Measurements from ENCODE around the gene C7.
"Not testable (repeated sequence)": the region's sequence is repeated elsewhere in the genome, so short reads cannot be mapped to it uniquely, and the experiment has no call there.

The C7 gene

DNA sequence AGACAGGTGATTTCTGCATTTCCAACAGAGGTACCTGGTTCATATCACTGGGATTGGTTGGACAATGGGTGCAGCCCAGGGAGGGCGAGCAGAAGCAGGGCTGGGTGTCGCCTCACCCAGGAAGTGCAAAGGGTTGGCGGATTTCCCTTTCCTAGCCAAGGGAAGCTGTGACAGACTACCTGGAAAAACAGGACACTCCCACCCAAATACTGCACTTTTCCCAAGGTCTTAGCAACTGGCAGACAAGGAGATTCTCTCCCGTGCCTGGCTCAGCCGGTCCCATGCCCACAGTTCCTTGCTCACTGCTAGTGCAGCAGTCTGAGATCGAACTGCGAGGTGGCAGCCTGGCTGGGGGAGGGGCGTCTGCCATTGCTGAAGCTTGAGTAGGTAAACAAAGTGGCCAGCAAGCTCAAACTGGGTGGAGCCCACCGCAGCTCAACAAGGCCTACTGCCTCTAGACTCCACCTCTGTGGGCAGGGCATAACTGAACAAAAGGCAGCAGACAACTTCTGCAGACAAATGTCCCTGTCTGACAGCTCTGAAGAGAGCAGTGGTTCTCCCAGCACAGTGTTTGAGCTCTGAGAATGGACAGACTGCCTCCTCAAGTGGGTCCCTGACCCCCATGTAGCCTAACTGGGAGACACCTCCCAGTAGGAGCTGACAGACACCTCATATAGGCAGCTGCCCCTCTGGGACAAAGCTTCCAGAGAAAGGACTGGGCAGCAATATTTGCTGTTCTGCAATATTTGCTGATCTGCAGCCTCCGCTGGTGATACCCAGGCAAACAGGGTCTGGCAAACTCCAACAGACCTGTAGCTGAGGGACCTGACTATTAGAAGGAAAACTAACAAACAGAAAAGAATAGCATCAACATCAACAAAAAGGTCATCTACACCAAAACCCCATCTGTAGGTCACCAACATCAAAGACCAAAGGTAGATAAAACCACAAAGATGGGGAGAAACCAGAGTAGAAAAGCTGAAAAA, 13.6 kb upstream of the C7 start:
- H3K9me3 Mint-ChIP-seq; H3K27me3 Mint-ChIP-seq; H3K4me3 Mint-ChIP-seq; H3K36me3 Mint-ChIP-seq (ENCODE audit: low read depth); H3K27ac Mint-ChIP-seq; H3K4me1 Mint-ChIP-seq (ENCODE audit: low read depth); intact Hi-C loops (cut with micrococcal nuclease): not testable (repeated sequence)

GRCh38 chr5:40904205-40904993, 4.9 kb upstream of the C7 start:
- Mint-ChIP-seq H3K4me3 (no peak overlapping the region), H3K4me1 (ENCODE audit: low read depth) (no peaks in the 10 kb centered on the region), H3K9me3 (no peaks in the 10 kb centered on the region), H3K27me3 (peaks cover 9% of the 10 kb centered on the region), H3K27ac (no peak overlapping the region), H3K36me3 (ENCODE audit: low read depth) (no peaks in the 10 kb centered on the region)
- intact Hi-C loops (cut with micrococcal nuclease) = loop anchor here (5.0 kb wide), 1 partner anchor 938 kb away; no protein-coding TSS in a partner anchor

DNA sequence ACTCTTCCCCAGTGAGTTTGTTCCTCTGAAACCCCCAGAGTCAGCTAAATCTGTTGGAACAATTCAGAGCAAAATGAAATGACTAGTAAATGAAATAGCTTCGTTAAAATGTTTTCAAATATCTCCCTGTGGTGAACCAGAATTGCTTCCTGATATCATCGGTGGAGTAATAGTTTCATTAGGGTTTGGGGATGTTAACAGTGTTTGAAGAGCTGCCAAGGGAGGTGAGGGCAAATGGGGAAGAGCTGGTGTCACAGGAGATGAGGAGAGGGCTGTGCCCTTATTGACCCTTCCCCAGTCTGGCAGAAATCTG, 4.3 kb upstream of the C7 start:
- intact Hi-C loops (cut with micrococcal nuclease) = loop anchor here (5.0 kb wide), 1 partner anchor 937 kb away; no protein-coding TSS in a partner anchor
- Mint-ChIP-seq H3K4me3 (no peak overlapping the region), H3K4me1 (ENCODE audit: low read depth) (no peaks in the 10 kb centered on the region)

DNA sequence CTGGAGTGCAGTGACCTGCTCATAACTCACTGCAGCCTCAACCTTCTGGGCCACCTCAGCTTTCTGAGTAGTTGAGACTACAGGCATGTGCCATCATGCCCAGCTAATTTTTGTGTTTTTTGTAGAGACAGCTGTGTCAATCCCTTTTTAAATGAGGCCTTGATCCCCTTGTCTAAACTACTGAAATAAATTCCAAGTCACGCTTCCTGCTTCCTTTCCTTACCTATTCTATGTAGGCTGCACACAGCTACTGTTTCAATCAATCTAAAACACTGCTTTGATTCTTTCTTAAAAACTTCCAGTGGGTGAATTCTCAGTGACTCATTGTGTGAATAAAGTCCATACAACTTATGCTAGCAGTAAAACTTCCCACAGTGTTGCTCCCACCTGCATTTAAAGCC, 2.9 kb upstream of the C7 start:
- Mint-ChIP-seq H3K36me3 (ENCODE audit: low read depth) (no peaks in the 10 kb centered on the region), H3K27me3 (peaks cover 11% of the 10 kb centered on the region), H3K9me3 (no peaks in the 10 kb centered on the region), H3K4me1 (ENCODE audit: low read depth) (no peaks in the 10 kb centered on the region), H3K4me3 (no peak overlapping the region), H3K27ac (no peak overlapping the region)
- intact Hi-C loops (cut with micrococcal nuclease) = no loop called here

More for the DNA sequence above, 4.3 kb upstream of the C7 start:
- Mint-ChIP-seq H3K9me3 (no peaks in the 10 kb centered on the region), H3K27me3 (peaks cover 9% of the 10 kb centered on the region), H3K36me3 (ENCODE audit: low read depth) (no peaks in the 10 kb centered on the region), H3K27ac (no peak overlapping the region)

DNA sequence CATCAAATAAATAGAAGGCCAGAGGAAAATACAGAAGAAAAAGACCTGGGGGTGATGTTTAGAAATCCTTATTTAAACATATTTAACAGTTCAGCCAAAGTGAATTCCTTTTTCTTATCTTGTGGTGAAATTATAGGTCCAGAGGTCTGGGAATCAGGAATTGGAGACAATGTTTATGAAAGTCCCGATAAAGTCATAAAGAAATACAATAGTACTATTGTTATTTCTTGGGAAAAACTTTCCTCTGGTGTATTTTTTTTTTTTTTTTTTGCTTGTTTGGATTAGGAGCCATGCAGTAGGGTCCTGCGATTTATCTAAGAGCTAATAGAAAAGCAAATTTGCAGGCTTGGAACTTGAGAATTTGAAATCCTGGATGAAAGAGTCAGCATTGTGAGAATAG, 426 bp downstream of the C7 start:
- H3K27ac Mint-ChIP-seq = no peak overlapping the region
- intact Hi-C loops (cut with micrococcal nuclease) = no loop called here
- H3K4me1 Mint-ChIP-seq (ENCODE audit: low read depth) = no peaks in the 10 kb centered on the region
- no peaks in the 10 kb centered on the region for H3K36me3 Mint-ChIP-seq (ENCODE audit: low read depth)
- H3K27me3 Mint-ChIP-seq = peaks cover 12% of the 10 kb centered on the region
- no peaks in the 10 kb centered on the region for H3K9me3 Mint-ChIP-seq
- no peak overlapping the region for H3K4me3 Mint-ChIP-seq

DNA sequence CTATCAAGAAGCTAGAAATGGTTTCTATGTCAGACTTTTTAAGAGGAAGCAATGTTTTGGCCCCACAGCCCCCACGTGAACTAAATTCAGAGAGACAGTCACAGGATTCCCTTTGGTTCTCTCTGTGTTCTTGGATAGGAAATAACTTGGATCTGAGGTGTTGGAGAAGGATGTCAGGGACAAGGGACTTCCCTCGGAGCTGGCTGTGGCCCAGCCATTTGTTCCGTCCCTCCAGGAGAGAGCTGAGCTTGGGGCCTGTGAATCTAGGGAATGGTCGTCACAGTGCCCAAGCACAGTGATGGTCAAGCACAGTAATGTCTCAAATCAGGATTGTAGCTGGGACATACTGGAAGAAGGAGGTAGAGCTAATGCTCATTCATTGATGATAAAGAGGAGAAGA, 2.0 kb downstream of the C7 start:
- H3K36me3 Mint-ChIP-seq (ENCODE audit: low read depth) = no peaks in the 10 kb centered on the region
- no peak overlapping the region for H3K4me3 Mint-ChIP-seq
- H3K4me1 Mint-ChIP-seq (ENCODE audit: low read depth) = no peaks in the 10 kb centered on the region
- H3K9me3 Mint-ChIP-seq = no peaks in the 10 kb centered on the region
- H3K27ac Mint-ChIP-seq = no peak overlapping the region
- H3K27me3 Mint-ChIP-seq = peaks cover 9% of the 10 kb centered on the region
- intact Hi-C loops (cut with micrococcal nuclease) = no loop called here

DNA sequence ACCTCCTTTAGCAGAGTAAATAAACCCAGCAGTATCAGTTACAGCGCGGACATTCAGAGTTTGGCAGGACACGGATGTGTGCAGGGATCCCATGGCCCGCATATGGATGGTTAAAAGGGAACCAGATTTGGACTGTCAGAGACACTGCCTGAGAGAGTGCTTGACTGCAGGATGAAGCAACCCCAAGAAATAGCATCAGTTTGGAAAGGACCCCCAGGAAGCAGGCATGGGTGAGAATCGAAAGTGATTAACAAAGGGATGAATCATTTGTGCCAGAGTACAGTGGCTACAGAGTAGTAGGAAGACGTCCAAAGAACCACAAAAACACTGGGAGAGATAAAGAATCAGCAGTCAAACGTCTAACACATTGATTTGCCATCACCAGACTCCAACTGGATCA, 5.5 kb downstream of the C7 start:
- no peak overlapping the region for H3K27ac Mint-ChIP-seq
- no peaks in the 10 kb centered on the region for H3K9me3 Mint-ChIP-seq
- H3K27me3 Mint-ChIP-seq = peaks cover 6% of the 10 kb centered on the region
- H3K4me3 Mint-ChIP-seq = no peak overlapping the region
- no peaks in the 10 kb centered on the region for H3K36me3 Mint-ChIP-seq (ENCODE audit: low read depth)
- intact Hi-C loops (cut with micrococcal nuclease) = no loop called here
- H3K4me1 Mint-ChIP-seq (ENCODE audit: low read depth) = no peaks in the 10 kb centered on the region

DNA sequence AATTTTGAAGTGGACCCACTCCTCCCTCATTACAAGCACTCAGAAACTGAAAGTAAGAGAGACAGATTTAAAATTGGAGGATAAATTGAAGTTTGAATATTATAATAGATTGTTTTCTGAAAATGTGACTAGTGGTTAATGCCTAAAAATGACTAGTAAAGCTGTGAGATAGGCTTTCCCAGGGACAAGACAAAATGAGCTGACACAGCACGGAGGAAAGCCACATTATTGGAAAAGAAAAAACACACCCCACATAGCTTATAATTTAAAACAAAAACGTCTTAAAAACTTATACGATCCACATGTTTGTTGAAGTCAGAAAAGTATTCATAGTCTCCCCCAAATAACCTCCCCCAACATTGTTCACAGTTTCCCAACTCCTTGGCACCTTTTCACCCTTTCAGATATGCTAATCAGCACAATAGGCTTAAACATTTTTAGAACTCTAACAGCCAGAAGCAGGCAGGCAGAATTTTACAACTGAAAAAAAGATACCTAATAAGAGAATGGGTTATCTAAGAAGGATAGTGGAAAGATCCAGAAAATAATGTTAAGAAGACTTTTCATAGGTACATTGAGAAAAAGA, 6.1 kb downstream of the C7 start:
- Mint-ChIP-seq H3K36me3 (ENCODE audit: low read depth) (no peaks in the 10 kb centered on the region), H3K27me3 (peaks cover 6% of the 10 kb centered on the region), H3K4me3 (no peak overlapping the region), H3K4me1 (ENCODE audit: low read depth) (no peaks in the 10 kb centered on the region), H3K9me3 (no peaks in the 10 kb centered on the region), H3K27ac (no peak overlapping the region)
- intact Hi-C loops (cut with micrococcal nuclease) = no loop called here

DNA sequence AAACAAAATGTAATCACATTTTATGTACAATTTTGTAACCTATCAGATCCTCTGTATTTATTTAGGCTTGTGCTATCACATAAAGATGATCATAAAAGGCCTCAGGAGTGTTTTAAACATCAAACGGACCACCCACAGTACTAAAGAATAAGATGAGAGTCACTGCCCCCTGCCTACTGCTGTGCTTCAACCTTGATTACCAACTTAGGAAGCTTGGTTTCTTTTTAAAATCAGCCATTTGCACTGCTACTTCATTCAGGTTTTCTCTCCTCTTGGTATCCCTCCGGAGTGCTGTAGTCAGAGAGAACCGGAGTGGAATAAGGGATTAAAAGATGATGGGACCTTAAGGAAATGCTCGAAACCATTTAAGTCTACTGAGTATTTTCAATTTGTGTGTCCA, 6.9 kb downstream of the C7 start:
- H3K36me3 Mint-ChIP-seq (ENCODE audit: low read depth) = no peaks in the 10 kb centered on the region
- H3K27ac Mint-ChIP-seq = no peak overlapping the region
- peaks cover 5% of the 10 kb centered on the region for H3K27me3 Mint-ChIP-seq
- no peak overlapping the region for H3K4me3 Mint-ChIP-seq
- no peaks in the 10 kb centered on the region for H3K9me3 Mint-ChIP-seq
- intact Hi-C loops (cut with micrococcal nuclease) = no loop called here
- no peaks in the 10 kb centered on the region for H3K4me1 Mint-ChIP-seq (ENCODE audit: low read depth)

GRCh38 chr5:40928886-40929448, 19.7 kb downstream of the C7 start:
- Mint-ChIP-seq H3K4me3 (no peak overlapping the region), H3K9me3 (peaks cover 18% of the 10 kb centered on the region), H3K27me3 (no peaks in the 10 kb centered on the region), H3K36me3 (ENCODE audit: low read depth) (no peaks in the 10 kb centered on the region), H3K4me1 (ENCODE audit: low read depth) (no peaks in the 10 kb centered on the region), H3K27ac (no peak overlapping the region)
- intact Hi-C loops (cut with micrococcal nuclease) = no loop called here

GRCh38 chr5:40932766-40933165, 23.5 kb downstream of the C7 start:
- intact Hi-C loops (cut with micrococcal nuclease) = no loop called here

GRCh38 chr5:40937075-40937474, 27.8 kb downstream of the C7 start:
- intact Hi-C loops (cut with micrococcal nuclease) = no loop called here
- Mint-ChIP-seq H3K4me3 (no peak overlapping the region), H3K36me3 (ENCODE audit: low read depth) (no peaks in the 10 kb centered on the region), H3K27ac (no peak overlapping the region), H3K4me1 (ENCODE audit: low read depth) (no peaks in the 10 kb centered on the region), H3K27me3 (no peaks in the 10 kb centered on the region), H3K9me3 (no peaks in the 10 kb centered on the region)

More at GRCh38 chr5:40932766-40933165, 23.5 kb downstream of the C7 start:
- H3K27me3 Mint-ChIP-seq = no peaks in the 10 kb centered on the region
- H3K36me3 Mint-ChIP-seq (ENCODE audit: low read depth) = no peaks in the 10 kb centered on the region
- H3K4me3 Mint-ChIP-seq = no peak overlapping the region
- H3K4me1 Mint-ChIP-seq (ENCODE audit: low read depth) = no peaks in the 10 kb centered on the region
- no peak overlapping the region for H3K27ac Mint-ChIP-seq
- H3K9me3 Mint-ChIP-seq = no peaks in the 10 kb centered on the region

- Mint-ChIP-seq H3K9me3 (no peaks in the 10 kb centered on the region), H3K4me1 (ENCODE audit: low read depth) (no peaks in the 10 kb centered on the region), H3K36me3 (ENCODE audit: low read depth) (no peaks in the 10 kb centered on the region), H3K27me3 (no peaks in the 10 kb centered on the region), H3K4me3 (no peak overlapping the region), H3K27ac (no peak overlapping the region)
- intact Hi-C loops (cut with micrococcal nuclease) = no loop called here
Observed at GRCh38 chr5:40939753-40940152, 30.5 kb downstream of the C7 start.

- intact Hi-C loops (cut with micrococcal nuclease) = no loop called here
- Mint-ChIP-seq H3K27me3 (no peaks in the 10 kb centered on the region), H3K4me3 (no peak overlapping the region), H3K4me1 (ENCODE audit: low read depth) (no peaks in the 10 kb centered on the region), H3K36me3 (ENCODE audit: low read depth) (no peaks in the 10 kb centered on the region), H3K27ac (no peak overlapping the region), H3K9me3 (no peaks in the 10 kb centered on the region)
Observed at GRCh38 chr5:40945111-40945510, 35.8 kb downstream of the C7 start.
